ENCODE measurements around the gene MEF2A. TPM values are rescaled to one million over a fixed set of nuclear protein-coding genes. Genes with fewer than 3 reads are reported as not detected.

Gene MEF2A
- total RNA-seq, 1 experiment from 2014 or later: 29.6 TPM

- no peak overlapping the region for H3K27ac ChIP-seq (ENCODE audit: low read depth, low read length)
- peaks cover 0 to 10% of the 10 kb centered on the region in 2 experiments; a peak in 3 of 4 replicates for H3K36me3 ChIP-seq (ENCODE audit: control insufficient read depth in 1 of 2, insufficient read depth in 2 of 2, low read length in 2 of 2)
- intact Hi-C loops (cut with micrococcal nuclease): no loop called here
- ATAC-seq (no peak), DNase-seq (ENCODE audit: low read depth, low spot score) (no peak)
- H4K20me1 ChIP-seq (ENCODE audit: insufficient read depth): no peaks in the 10 kb centered on the region
- POLR2A ChIA-PET: no interaction called here
- H3K4me1 ChIP-seq (ENCODE audit: control insufficient read depth in 1 of 2, insufficient read depth in 2 of 2, low read length in 2 of 2): peaks cover 12 to 27% of the 10 kb centered on the region in 2 experiments
- CTCF ChIA-PET: no interaction called here
- no peaks in the 10 kb centered on the region for H3K9me2 ChIP-seq (ENCODE audit: insufficient read depth)
- no peaks in the 10 kb centered on the region for H3K27me3 ChIP-seq (ENCODE audit: insufficient read depth, low read length)
- no TSS peak for BruUV-seq (replicated peaks)
- no peaks in the 10 kb centered on the region; the same call in 1 of the 2 replicates for H3K79me2 ChIP-seq (ENCODE audit: insufficient read depth, low read length)
- TF ChIP-seq REST (IDR thresholded peaks at IDR 0.05; ENCODE audit: low read depth): no peak
- TF ChIP-seq, protein P1, sequence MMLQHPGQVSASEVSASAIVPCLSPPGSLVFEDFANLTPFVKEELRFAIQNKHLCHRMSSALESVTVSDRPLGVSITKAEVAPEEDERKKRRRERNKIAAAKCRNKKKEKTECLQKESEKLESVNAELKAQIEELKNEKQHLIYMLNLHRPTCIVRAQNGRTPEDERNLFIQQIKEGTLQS (IDR thresholded peaks at IDR 0.05): no peak
- TF ChIP-seq POLR2A (IDR thresholded peaks at IDR 0.05; ENCODE audit: borderline replicate concordance, extremely low read depth, insufficient read depth, insufficient read length): no peak
- no peak for TF ChIP-seq JUND (IDR thresholded peaks at IDR 0.05)
- no peak for TF ChIP-seq FOSL1 (IDR thresholded peaks at IDR 0.05; ENCODE audit: low read depth)
- H2AFZ ChIP-seq (ENCODE audit: low read depth, low read length, poor library complexity, severe bottlenecking): no peak overlapping the region
- no peak overlapping the region for H3K9ac ChIP-seq (ENCODE audit: low read length)
- no peak overlapping the region for H3K4me3 ChIP-seq (replicated peaks in 1 of 2; ENCODE audit: low read depth in 1 of 2, low read length in 2 of 2)
- RAD21 ChIA-PET (ENCODE audit: low non-redundant PET in 1 of 2, low total read pairs in 2 of 2, uncharacterized antibody in 2 of 2, unreplicated experiment in 2 of 2): no interaction called here
- H3K9me3 ChIP-seq (ENCODE audit: control insufficient read depth in 1 of 2, insufficient read depth in 1 of 2, low read depth in 1 of 2, low read length in 2 of 2): no peaks in the 10 kb centered on the region
- H3K4me2 ChIP-seq (ENCODE audit: low read length): no peak overlapping the region
Observed at GRCh38 chr15:99711625-99712024, 145.8 kb downstream of the MEF2A start.

- Histone ChIP-seq H3K27me3 (ENCODE audit: insufficient read depth, low read length) (no peaks in the 10 kb centered on the region), H3K79me2 (ENCODE audit: insufficient read depth, low read length) (no peaks in the 10 kb centered on the region; the same call in 1 of the 2 replicates), H3K4me3 (replicated peaks in 1 of 2; ENCODE audit: low read depth in 1 of 2, low read length in 2 of 2) (no peak overlapping the region), H3K9me2 (ENCODE audit: insufficient read depth) (no peaks in the 10 kb centered on the region), H3K27ac (ENCODE audit: low read depth, low read length) (no peak overlapping the region), H3K36me3 (ENCODE audit: control insufficient read depth in 1 of 2, insufficient read depth in 2 of 2, low read length in 2 of 2) (peaks cover 0 to 10% of the 10 kb centered on the region in 2 experiments; a peak in 3 of 4 replicates), H4K20me1 (ENCODE audit: insufficient read depth) (no peaks in the 10 kb centered on the region), H2AFZ (ENCODE audit: low read depth, low read length, poor library complexity, severe bottlenecking) (no peak overlapping the region), H3K4me2 (ENCODE audit: low read length) (no peak overlapping the region), H3K9ac (ENCODE audit: low read length) (no peak overlapping the region), H3K9me3 (ENCODE audit: control insufficient read depth in 1 of 2, insufficient read depth in 1 of 2, low read depth in 1 of 2, low read length in 2 of 2) (no peaks in the 10 kb centered on the region), H3K4me1 (ENCODE audit: control insufficient read depth in 1 of 2, insufficient read depth in 2 of 2, low read length in 2 of 2) (peaks cover 12 to 22% of the 10 kb centered on the region in 2 experiments)
- no peak for DNase-seq (ENCODE audit: low read depth, low spot score)
- no TSS peak for BruUV-seq (replicated peaks)
- ChIA-PET POLR2A (no interaction called here), CTCF (interaction anchor here (1.3 kb wide), 1 partner anchor 439 kb away, joined by 3 read pairs; no protein-coding TSS in a partner anchor), RAD21 (ENCODE audit: low non-redundant PET in 1 of 2, low total read pairs in 2 of 2, uncharacterized antibody in 2 of 2, unreplicated experiment in 2 of 2) (no interaction called here)
- ATAC-seq: no peak
- intact Hi-C loops (cut with micrococcal nuclease): no loop called here
- TF ChIP-seq EZH2phosphoT487 (IDR thresholded peaks at IDR 0.05; ENCODE audit: borderline replicate concordance) (no peak), TCF7L2 (IDR thresholded peaks at IDR 0.05; ENCODE audit: borderline replicate concordance, extremely low read depth, insufficient read depth, insufficient read length) (no peak), SP1 (IDR thresholded peaks at IDR 0.05; ENCODE audit: low read depth) (no peak), MAX (IDR thresholded peaks at IDR 0.05) (no peak), EGR1 (IDR thresholded peaks at IDR 0.05; ENCODE audit: low read depth) (no peak), ZNF274 (IDR thresholded peaks at IDR 0.05; ENCODE audit: low read depth, low read length) (no peak), SIN3A (IDR thresholded peaks at IDR 0.05; ENCODE audit: low read depth) (no peak), SRF (IDR thresholded peaks at IDR 0.05; ENCODE audit: low read depth) (no peak), RAD21 (IDR thresholded peaks at IDR 0.05; ENCODE audit: low read depth) (no peak), POLR2A (IDR thresholded peaks at IDR 0.05; ENCODE audit: borderline replicate concordance, extremely low read depth, insufficient read depth, insufficient read length) (no peak), CBX3 (IDR thresholded peaks at IDR 0.05; ENCODE audit: low read depth) (no peak)
- TF ChIP-seq, protein P2, sequence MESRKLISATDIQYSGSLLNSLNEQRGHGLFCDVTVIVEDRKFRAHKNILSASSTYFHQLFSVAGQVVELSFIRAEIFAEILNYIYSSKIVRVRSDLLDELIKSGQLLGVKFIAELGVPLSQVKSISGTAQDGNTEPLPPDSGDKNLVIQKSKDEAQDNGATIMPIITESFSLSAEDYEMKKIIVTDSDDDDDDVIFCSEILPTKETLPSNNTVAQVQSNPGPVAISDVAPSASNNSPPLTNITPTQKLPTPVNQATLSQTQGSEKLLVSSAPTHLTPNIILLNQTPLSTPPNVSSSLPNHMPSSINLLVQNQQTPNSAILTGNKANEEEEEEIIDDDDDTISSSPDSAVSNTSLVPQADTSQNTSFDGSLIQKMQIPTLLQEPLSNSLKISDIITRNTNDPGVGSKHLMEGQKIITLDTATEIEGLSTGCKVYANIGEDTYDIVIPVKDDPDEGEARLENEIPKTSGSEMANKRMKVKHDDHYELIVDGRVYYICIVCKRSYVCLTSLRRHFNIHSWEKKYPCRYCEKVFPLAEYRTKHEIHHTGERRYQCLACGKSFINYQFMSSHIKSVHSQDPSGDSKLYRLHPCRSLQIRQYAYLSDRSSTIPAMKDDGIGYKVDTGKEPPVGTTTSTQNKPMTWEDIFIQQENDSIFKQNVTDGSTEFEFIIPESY (IDR thresholded peaks at IDR 0.05; ENCODE audit: extremely low read depth, insufficient replicate concordance, low read length): no peak
- TF ChIP-seq, protein P1 (IDR thresholded peaks at IDR 0.05): no peak
Observed at GRCh38 chr15:99712415-99712814, 146.6 kb downstream of the MEF2A start.
